DLD1 (cell line): ENCODE measurements around the gene DOCK4.

ENCODE experiments used
- in situ Hi-C: cut with HindIII; loops from 2 replicates; pipeline ENCODE4 v1.10.0; 2017; ENCODE audit warnings: low sequenced_read_pairs

Gene DOCK4

DNA sequence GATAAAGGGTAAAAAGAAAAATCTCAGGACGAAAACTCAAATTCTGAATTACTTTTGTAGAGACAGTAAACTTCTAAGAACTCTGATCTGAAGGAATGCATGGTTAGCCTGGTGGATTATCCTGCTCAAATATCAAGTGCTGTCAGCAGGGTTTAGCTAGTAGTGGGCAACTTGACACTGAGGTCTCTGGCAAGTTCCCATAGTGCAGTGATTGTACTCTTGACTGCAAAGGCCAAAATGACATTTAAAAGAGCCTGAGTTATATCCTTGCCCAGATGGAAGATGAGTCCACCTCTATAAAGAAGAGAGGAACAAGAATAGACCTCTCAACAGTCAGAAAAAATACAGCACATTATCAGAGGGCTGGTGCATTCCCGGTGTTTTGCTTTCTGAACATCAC is 339.4 kb downstream of the DOCK4 start:
- in situ Hi-C loops: no loop called here

- in situ Hi-C loops: no loop called here
Measured at GRCh38 chr7:111865430-111865829, 340.8 kb downstream of the DOCK4 start.

- in situ Hi-C loops: no loop called here
Measured at GRCh38 chr7:111864291-111864976, 341.8 kb downstream of the DOCK4 start.

DNA sequence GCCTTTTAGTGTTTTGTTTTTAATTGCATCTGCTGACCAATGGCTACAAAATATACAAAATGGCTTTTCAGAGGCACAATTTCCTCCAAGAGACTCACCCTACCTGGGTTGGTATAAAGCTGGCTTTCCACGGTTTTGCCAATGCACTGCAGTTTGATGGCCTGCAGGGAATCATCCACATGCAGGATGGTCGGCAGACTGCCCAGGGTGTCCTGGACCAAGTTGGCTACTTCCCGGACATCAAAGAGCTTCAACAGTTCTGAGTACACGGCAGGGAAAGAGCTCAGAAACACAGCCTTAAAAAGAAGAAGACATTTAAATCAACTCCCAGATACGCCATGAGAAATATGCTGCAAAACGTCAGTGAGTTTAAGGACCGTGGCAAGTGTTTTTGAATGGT is 342.9 kb downstream of the DOCK4 start:
- in situ Hi-C loops: no loop called here

- in situ Hi-C loops: no loop called here
Measured at GRCh38 chr7:111860248-111860647, 346.0 kb downstream of the DOCK4 start.

GRCh38 chr7:111858331-111858730 is 347.9 kb downstream of the DOCK4 start:
- in situ Hi-C loops: no loop called here

DNA sequence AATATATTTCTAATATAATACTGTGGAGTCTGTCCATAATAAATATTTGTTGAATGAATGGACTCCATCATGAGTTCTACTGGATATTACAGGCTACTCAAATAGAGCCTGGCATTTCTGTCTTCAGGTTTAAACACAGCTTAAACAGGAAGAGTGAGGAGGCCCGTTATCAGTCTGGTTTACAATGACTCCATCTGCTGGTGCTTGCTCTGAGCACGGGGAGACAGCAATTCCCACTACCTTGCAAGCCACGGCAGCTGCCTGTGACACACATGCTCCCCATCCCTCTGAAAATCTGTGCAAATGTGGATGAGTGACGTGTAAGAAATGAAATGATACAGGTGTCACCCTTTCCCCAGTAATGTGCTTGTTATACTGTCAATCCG is 350.4 kb downstream of the DOCK4 start:
- in situ Hi-C loops: no loop called here

- in situ Hi-C loops: no loop called here
Measured at GRCh38 chr7:111855161-111855841, 350.9 kb downstream of the DOCK4 start.

DNA sequence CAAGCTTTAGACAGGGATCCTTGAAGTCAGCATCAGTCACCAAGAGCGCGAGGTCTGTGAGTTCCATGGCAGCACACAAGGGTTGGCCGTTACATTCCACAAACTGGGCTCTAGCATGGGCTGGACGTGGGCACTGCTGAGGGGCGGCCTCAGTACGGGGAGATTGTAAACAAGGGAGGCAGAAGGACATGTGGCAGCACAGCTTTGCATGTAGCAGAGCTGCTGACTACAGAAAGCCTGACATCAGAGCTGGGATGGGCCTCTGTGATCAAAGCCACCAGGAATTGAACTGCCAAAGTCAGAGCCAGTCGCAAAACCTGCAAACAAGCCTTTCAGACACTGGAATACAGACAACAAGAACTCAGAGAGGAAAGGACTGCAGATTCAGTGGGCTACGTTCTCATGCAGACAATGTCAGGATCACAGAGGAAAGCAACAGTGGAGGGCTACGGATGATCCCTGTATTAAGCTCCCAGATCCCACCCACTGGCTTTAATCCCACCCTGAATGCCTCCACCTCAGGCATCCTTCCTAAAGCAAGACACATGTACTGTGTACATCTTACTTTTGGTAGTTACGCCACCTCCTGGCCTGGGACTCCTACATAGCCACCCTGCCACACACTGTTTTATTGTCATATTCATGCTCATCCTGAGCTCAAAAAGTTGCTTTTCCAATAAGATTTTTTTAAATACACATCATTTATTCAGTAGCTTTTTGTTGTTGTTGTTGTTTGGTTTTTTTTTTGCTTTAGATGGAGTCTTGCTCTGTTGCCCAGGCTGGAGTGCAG is 352.8 kb downstream of the DOCK4 start:
- in situ Hi-C loops: no loop called here

GRCh38 chr7:111852081-111852480 is 354.1 kb downstream of the DOCK4 start:
- in situ Hi-C loops: no loop called here

DNA sequence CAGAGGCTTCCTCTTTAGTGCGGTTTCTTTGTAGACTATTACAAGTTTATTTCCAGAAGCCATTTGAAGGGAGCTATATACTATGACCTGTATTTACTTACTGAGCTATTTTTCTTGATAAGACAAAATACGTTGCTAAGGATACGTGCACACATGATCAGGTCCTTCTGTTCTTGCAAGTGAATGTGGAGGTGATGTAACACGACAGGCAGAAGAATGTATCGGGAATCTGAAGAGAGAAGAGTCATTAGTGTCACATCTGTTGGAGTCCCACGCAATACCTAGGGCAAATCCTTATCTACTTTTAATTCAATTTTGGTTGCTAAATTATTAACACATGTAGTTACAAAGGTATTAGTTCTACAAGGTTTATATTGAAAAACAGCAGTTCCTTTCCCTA is 359.3 kb downstream of the DOCK4 start:
- in situ Hi-C loops: no loop called here

- in situ Hi-C loops: no loop called here
Measured at GRCh38 chr7:111845853-111846252, 360.3 kb downstream of the DOCK4 start.

- in situ Hi-C loops: no loop called here
Measured at GRCh38 chr7:111844904-111845671, 361.1 kb downstream of the DOCK4 start.

DNA sequence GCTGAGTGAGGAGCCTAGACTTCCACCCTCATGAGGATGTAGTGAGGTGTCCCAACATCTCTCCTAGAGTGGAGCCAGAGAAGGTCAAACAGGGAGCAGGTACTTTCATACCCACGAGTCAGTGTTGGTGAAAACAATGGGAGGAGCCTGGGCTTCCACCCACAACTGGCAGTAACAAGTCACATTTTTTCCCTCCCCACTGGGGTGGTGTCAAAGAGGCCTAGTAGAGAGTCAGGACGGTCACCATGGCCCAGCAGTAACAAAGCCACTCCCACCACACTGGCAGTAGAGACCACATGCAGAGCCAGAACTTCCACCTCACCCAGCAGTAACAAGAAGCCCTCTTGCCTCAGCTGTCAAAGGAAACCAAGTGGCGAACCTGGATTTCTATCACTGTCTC is 363.7 kb downstream of the DOCK4 start:
- in situ Hi-C loops: no loop called here

DNA sequence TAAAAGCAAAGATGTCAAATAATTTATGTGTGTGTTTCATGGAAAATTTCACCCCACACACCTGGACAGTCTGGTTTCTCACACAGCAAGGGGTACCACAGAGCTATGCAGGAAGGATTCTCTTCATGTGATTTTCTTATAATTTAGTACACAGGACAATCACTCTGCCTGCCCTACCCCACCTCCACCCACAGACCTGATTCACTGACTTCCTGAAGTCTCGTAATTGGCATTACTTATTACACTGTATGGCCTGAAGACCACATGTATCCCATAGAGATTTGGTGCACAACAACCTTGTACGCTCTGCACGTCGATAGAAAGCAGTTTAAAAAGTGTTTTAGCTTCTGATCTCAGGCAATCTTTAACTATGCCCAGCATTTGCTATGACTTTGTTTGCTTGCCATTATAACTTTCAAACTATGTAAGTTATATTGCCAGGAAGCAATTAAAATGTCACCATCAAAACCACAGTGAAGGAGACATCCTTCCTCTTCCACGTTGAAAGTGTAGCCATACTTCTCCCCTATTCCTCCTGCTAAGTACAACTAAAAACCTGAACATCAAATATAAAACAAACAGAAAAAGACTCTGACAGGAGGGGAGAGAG is 364.5 kb downstream of the DOCK4 start:
- in situ Hi-C loops: no loop called here

- in situ Hi-C loops: no loop called here
Measured at GRCh38 chr7:111840528-111840927, 365.7 kb downstream of the DOCK4 start.

DNA sequence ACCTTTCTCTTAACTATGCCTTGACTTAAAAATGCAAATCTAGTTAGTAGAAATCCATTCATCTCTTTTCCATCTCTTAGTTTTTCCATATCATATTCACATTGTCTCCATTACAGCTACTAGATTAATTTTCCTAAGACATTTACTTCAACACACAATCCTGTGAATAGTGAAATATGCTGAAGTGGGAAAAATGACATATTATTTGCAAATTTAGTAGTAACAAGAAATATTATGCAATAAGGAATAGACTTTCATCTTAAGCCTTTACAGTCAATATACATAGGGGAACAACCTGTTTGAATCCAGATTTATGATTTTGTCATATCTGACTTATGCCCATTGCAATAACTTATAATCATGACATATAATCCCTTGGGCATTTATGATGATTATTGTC is 366.9 kb downstream of the DOCK4 start:
- in situ Hi-C loops: no loop called here

GRCh38 chr7:111836592-111836991 is 369.6 kb downstream of the DOCK4 start:
- in situ Hi-C loops: no loop called here

DNA sequence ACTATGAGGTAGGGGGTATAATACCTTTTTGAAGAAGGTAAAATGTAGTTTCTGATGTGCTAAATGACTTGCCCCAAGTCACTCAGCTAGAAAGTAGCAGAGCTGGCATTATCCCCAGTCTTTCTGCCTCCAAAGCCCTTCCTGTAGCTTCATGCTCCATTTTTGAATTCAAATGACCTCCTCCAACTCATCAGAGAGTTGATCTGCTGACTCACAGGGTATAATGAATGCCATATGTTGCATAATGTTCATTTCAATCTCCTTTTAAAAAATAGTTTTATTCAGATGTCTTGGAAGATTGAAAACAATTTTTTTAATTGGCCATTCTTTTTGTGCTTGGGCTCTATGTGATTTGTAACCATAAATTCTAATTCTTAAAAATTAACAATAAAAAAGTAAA is 371.1 kb downstream of the DOCK4 start:
- in situ Hi-C loops: no loop called here

DNA sequence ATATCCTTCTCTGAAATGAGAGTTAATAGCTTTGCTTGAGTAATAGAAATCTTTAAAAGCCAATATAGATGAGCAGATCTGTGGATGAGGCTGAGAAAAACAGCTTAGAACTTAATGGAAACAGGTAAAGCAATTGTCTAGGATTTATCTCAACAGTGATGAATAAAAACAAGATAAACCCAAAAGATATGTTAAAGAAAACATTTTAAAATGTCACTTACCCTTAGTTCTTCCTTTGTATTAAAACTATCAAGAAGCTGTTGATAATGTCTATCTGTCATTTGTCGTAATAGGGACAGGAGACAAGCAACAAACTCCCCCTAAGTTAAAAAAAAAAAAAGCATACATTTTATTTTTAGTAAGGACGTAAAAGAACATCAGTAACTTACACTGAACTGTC is 371.8 kb downstream of the DOCK4 start:
- in situ Hi-C loops: no loop called here

DNA sequence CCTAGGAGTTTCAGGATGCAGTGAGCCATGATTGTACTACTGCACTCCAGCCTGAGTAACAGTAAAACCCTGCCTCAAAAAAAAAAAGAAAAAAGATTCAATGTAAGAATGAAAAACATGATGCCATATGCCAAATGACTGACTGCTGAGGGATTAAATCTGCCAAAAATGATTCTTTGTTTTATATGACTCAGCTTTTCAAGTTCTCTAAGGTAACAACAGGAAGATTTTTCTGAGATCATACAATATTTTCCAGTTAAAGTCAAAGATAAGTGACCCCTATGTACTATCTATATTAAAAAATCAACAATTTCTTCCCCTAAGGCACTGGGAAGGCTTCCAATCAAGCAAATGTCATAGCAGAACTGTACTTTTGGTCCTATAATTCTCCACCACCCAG is 372.7 kb downstream of the DOCK4 start:
- in situ Hi-C loops: no loop called here
